GM12891 (cell line): ENCODE measurements around the gene USP12.

Experiments
- POLR2A ChIP-seq: IDR thresholded peaks from 2 replicates; pipeline ENCODE4 v1.6.1; 2011; ENCODE audit warnings: low read depth, low read length, control low read depth
- POLR2AphosphoS5 ChIP-seq: IDR thresholded peaks from 2 replicates; pipeline ENCODE4 v1.6.1; 2011; ENCODE audit warnings: low read depth, low read length, control low read depth

- no peak for TF ChIP-seq POLR2A
- no peak for TF ChIP-seq POLR2AphosphoS5
Observed at GRCh38 chr13:27170516-27171243, 931 bp downstream of the USP12 start.
